C4-2B (cell line): ENCODE results near the gene C1RL.

Source experiments
- CTCF ChIP-seq: fragments of 450-650 bp; conservative IDR thresholded peaks from 2 replicates; pipeline ENCODE4 v1.5.1; 2017; ENCODE audit warnings: mild to moderate bottlenecking
- ZFX ChIP-seq: fragments of 450-650 bp; IDR thresholded peaks from 2 replicates; pipeline ENCODE4 v1.6.1; 2017

GRCh38 chr12:7123806-7124522 is 14.9 kb upstream of the C1RL start:
- no peak for TF ChIP-seq CTCF
- TF ChIP-seq ZFX, result no peak
